HL-60 (cell line): ENCODE measurements around the gene GAK.

Experiments used
- DNase-seq, 2 experiments: peaks; one replicate each; pipeline ENCODE4 v3.0.0-alpha.2; 2010 to 2020; ENCODE audit warnings: low read depth in 1 of 2, low spot score in 1 of 2
- H3K27ac ChIP-seq: fragments of 250-450 bp; sonication (Bioruptor Pico); replicated peaks from 2 replicates; pipeline ENCODE4 v1.5.1; 2020; ENCODE audit warnings: mild to moderate bottlenecking, moderate library complexity
- H3K27me3 ChIP-seq: fragments of 250-450 bp; sonication (Bioruptor Pico); 2 replicates; pipeline ENCODE4 v1.5.1; 2021; ENCODE audit warnings: mild to moderate bottlenecking, moderate library complexity; ENCODE audit not compliant: insufficient read depth, poor library complexity, severe bottlenecking
- H3K4me3 ChIP-seq: replicated peaks from 2 replicates; pipeline ENCODE4 v1.5.1; 2011; ENCODE audit warnings: mild to moderate bottlenecking, control low read depth, low read length; ENCODE audit not compliant: insufficient read depth
- GABPA ChIP-seq: IDR thresholded peaks from 2 replicates; pipeline ENCODE4 v1.6.1; 2012; ENCODE audit warnings: low read depth
- POLR2AphosphoS5 ChIP-seq: IDR thresholded peaks from 2 replicates; pipeline ENCODE4 v1.6.1; 2012; ENCODE audit warnings: low read depth
- SPI1 ChIP-seq: IDR thresholded peaks from 2 replicates; pipeline ENCODE4 v1.6.1; 2012; ENCODE audit warnings: low read depth, mild to moderate bottlenecking, borderline replicate concordance
- TF ChIP-seq, protein P1 (sequence below): IDR thresholded peaks from one replicate; pipeline ENCODE4 v1.5.1; 2011; ENCODE audit warnings: low read length, control low read depth, inconsistent platforms; ENCODE audit not compliant: insufficient read depth
- TF ChIP-seq, protein P2 (sequence below): IDR thresholded peaks from 2 replicates; pipeline ENCODE4 v1.6.1; 2012; ENCODE audit warnings: low read depth; ENCODE audit not compliant: insufficient replicate concordance

The GAK gene

DNA sequence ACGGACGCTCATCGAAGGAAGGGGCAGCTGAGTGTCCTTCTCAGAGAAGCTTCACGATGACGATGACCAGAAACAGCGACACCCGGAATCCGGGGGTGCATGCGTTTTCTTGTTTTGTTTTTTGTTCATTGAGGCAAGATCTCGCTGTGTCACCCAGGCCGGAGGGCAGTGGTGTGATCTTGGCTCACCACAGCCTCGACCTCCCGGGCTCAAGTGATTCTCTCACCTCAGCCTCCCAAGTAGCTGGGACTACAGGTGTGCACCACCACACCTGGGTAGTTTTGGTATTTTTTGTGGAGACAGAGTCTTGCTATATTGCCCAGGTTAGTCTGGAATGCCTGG is 21.4 kb upstream of the GAK start:
- H3K4me3 ChIP-seq, result no peak overlapping the region
- H3K27me3 ChIP-seq, result no peaks in the 10 kb centered on the region
- no peak overlapping the region for H3K27ac ChIP-seq
- no peak for DNase-seq
- no peak for TF ChIP-seq GABPA

DNA sequence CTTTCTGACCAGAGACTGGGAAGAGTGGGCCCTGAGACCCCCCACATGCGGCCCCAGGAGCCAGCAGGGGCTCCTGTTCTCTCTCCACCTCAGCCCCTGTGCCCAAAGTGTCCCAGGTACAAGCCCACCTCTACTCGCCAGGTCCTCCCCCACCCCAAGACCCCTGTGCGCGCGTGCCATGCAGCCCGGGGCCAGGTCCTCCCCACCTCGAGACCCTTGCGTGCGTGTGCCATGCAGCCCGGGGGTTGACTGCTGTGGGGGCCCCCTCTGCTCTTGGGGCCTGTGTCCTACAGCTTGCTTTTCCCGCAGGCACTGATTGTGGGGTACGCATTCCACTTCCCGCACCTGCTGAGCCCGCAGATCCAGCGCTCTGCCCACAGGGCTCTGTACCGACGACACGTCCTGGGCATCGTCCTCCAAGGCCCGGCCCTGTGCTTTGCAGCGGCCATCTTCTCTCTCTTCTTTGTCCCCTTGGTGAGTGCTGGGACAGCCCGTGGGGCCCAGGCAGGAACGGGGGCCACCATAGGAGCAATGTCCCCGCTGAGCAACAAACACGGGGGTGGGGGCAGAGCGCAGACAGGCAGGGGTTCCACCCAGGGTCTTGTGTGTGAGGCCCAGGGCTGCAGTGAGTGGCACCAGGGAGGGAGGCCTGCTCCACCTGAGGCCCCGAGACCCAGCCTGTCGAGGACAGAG is 20.9 kb upstream of the GAK start:
- TF ChIP-seq POLR2AphosphoS5, result no peak
- TF ChIP-seq, protein P1, sequence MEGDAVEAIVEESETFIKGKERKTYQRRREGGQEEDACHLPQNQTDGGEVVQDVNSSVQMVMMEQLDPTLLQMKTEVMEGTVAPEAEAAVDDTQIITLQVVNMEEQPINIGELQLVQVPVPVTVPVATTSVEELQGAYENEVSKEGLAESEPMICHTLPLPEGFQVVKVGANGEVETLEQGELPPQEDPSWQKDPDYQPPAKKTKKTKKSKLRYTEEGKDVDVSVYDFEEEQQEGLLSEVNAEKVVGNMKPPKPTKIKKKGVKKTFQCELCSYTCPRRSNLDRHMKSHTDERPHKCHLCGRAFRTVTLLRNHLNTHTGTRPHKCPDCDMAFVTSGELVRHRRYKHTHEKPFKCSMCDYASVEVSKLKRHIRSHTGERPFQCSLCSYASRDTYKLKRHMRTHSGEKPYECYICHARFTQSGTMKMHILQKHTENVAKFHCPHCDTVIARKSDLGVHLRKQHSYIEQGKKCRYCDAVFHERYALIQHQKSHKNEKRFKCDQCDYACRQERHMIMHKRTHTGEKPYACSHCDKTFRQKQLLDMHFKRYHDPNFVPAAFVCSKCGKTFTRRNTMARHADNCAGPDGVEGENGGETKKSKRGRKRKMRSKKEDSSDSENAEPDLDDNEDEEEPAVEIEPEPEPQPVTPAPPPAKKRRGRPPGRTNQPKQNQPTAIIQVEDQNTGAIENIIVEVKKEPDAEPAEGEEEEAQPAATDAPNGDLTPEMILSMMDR, result no peak
- no peak for TF ChIP-seq SPI1
- TF ChIP-seq, protein P2, sequence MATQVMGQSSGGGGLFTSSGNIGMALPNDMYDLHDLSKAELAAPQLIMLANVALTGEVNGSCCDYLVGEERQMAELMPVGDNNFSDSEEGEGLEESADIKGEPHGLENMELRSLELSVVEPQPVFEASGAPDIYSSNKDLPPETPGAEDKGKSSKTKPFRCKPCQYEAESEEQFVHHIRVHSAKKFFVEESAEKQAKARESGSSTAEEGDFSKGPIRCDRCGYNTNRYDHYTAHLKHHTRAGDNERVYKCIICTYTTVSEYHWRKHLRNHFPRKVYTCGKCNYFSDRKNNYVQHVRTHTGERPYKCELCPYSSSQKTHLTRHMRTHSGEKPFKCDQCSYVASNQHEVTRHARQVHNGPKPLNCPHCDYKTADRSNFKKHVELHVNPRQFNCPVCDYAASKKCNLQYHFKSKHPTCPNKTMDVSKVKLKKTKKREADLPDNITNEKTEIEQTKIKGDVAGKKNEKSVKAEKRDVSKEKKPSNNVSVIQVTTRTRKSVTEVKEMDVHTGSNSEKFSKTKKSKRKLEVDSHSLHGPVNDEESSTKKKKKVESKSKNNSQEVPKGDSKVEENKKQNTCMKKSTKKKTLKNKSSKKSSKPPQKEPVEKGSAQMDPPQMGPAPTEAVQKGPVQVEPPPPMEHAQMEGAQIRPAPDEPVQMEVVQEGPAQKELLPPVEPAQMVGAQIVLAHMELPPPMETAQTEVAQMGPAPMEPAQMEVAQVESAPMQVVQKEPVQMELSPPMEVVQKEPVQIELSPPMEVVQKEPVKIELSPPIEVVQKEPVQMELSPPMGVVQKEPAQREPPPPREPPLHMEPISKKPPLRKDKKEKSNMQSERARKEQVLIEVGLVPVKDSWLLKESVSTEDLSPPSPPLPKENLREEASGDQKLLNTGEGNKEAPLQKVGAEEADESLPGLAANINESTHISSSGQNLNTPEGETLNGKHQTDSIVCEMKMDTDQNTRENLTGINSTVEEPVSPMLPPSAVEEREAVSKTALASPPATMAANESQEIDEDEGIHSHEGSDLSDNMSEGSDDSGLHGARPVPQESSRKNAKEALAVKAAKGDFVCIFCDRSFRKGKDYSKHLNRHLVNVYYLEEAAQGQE, result no peak
- no peak for TF ChIP-seq GABPA
- H3K27me3 ChIP-seq, result no peaks in the 10 kb centered on the region
- no peak for DNase-seq
- H3K27ac ChIP-seq, result no peak overlapping the region
- no peak overlapping the region for H3K4me3 ChIP-seq

DNA sequence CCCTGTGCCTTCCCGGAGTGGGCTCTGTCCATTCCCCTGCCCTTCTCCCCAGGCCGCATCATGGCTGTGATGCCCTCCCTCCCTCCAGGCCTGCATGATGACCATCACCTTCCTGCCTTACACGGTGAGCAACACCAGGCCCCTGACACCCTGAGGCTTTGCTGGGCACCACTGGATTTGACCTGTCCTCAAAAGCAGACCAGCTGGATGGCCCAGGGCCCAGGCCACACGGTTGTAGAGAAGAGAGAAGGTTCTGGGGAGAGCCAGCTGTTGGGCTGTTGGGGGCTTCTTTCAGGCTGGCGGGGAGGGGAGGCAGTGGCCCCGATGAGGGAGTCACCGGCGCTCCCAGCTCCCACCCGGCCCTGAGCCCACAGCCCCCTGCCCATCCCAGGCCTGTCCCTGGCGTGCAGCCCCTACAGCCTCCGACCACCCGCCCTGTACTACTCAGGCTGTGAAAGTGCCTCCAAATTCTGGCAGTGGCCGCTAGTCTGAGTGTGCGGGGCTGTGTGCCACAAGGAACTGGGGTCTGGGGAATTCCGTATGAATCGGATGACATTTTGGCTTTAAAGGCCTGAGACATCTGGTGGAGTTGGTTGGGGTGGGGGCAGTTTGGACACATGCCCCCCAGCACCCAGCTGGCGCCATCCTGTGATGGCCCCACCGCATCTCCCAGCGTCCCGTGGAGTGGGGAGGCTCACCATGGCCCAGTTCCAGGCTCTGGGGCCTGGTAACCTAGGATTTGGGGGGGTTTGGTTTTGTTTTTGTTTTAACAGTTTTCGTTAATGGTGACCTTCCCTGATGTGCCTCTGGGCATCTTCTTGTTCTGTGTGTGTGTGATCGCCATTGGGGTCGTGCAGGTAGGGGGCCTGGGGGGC is 19.7 kb upstream of the GAK start:
- Histone ChIP-seq H3K27me3 (no peaks in the 10 kb centered on the region), H3K27ac (no peak overlapping the region), H3K4me3 (no peak overlapping the region)
- DNase-seq, result no peak
- TF ChIP-seq, protein P2, result no peak
- TF ChIP-seq SPI1, result no peak
- no peak for TF ChIP-seq GABPA
- TF ChIP-seq, protein P1, result no peak
- no peak for TF ChIP-seq POLR2AphosphoS5

DNA sequence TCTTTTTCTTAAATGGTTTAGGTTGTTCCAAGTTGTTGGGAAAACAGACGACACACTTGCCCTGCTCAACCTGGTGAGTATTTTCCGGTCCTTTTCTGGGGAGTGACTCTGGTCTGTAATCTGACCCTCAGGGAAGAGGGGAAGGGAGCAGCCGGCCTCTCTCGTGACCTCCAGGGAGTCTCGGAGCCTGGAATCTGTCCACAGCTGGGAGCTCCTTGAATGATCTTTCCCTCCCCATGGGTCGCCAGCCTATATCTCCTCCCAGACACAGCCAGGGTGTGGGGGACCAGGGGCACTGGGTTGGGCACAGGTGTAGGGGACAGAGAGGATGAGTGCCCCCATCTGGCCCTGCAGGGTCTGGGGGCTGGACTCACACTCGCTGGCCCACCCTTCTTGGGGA is 19.1 kb upstream of the GAK start:
- DNase-seq, result no peak
- no peak overlapping the region for H3K4me3 ChIP-seq
- H3K27me3 ChIP-seq, result no peaks in the 10 kb centered on the region
- TF ChIP-seq SPI1 (no peak), POLR2AphosphoS5 (no peak), GABPA (no peak)
- TF ChIP-seq, protein P1, result no peak
- TF ChIP-seq, protein P2, result no peak
- H3K27ac ChIP-seq, result no peak overlapping the region
